Effector CD4-positive, alpha-beta T cell (primary cell): ENCODE data around the gene NMBR. TPM values are rescaled to one million over a fixed set of nuclear protein-coding genes. Genes with fewer than 3 reads are reported as not detected.
"Not testable (repeated sequence)": the region's sequence is repeated elsewhere in the genome, so short reads cannot be mapped to it uniquely, and the experiment has no call there.

Experiments
- DNase-seq: peaks from one replicate; pipeline ENCODE4 v3.0.0-alpha.2; 2020
- total RNA-seq: gene quantifications from one replicate; lab custom pipeline; 2026; lab: John Stamatoyannopoulos, UW

The NMBR gene
- total RNA-seq = not detected

DNA sequence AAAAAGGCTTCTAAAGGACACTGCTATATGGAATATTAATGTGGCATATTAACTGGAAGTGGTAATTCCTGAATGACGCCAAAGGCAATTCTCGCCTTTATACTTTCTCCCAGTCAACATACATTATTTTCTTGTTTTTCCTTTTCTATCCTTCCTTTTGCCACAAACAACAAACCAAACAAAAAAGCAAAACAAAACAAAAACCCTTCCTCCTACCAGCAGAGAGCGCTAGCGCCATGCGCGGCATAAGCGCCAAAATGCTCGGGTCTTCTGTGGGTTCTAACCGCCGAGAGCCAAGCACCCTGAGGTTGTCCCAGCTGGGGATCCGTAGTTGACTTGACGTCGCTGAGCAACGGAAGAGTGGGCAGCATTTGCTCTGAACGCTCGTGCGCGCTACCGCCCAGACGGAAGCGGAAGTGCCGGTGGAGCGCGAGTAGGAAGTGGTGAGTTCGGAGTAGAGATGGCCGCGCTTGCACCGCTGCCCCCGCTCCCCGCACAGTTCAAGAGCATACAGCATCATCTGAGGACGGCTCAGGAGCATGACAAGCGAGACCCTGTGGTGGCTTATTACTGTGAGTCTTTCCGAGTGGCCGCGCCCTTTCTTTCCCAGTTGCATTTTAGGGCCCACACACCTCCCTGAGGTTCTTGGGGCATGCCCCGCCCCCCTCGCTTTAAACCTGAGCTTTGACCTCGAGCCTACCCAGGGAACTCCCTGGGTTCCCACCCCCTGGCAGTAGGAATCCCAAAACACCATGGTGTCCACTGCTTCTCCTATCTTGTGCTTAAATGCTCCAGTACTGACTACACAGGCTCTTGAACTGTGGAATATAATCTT lies at the start of gene NMBR, which contains the start of gene VTA1:
TSS of gene NMBR (minus strand) at position 295 of the 835 bp plus-strand sequence. CDS start 58,464 bp downstream, outside the sequence.
TSS of gene VTA1 (plus strand) at position 436 of the 835 bp plus-strand sequence. CDS start at position 461, 25 bp downstream.
- peak; percentile 98 for DNase-seq

GRCh38 chr6:142195862-142196541 lies 49.1 kb upstream of the NMBR start:
- DNase-seq = no peak

- DNase-seq = no peak
Observed at GRCh38 chr6:142193621-142194020, 46.7 kb upstream of the NMBR start.

DNA sequence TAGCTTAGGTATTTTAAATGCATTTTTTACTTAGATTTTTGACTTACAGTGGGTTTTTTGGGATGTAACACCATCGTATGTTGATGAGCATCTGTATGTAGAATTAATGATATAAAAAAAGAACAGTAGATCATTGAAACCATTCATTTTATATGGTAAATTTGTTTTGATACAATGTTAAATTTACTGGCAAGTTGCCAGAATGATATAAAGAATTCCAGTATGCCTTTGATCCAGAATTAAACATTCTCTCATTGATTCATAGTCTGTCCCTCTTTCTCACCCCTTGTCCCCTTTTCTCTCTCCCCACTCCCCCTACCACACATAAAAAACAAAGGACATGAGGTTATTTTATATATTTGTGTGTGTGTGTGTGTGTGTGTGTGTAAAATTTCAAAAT lies 45.4 kb upstream of the NMBR start:
- DNase-seq = no peak

GRCh38 chr6:142189057-142189456 lies 42.1 kb upstream of the NMBR start:
- DNase-seq = no peak

GRCh38 chr6:142188341-142188740 lies 41.4 kb upstream of the NMBR start:
- not testable (repeated sequence) for DNase-seq

GRCh38 chr6:142187209-142187608 lies 40.3 kb upstream of the NMBR start:
- no peak for DNase-seq

- no peak for DNase-seq
Observed at GRCh38 chr6:142185641-142186040, 38.7 kb upstream of the NMBR start.

- DNase-seq = no peak
Observed at GRCh38 chr6:142184307-142184706, 37.4 kb upstream of the NMBR start.

DNA sequence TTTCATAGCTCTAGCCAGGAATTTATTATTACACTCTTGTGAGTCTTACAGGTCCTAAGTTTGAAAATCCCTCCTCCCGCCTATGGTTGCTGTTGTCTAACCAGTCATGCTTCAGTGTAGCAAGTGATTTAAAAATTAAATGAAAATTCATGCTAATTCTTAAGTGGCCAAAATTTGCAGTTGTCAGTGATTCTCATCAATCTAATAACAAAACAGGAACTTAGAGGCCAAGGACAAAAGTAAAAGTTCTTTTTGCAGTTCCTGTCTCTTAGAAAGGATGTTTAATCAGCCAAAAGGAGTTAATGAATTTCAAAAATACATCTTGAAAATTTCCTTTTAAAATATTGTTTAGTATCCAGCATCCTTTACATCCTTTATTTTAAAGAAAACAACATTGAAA lies 36.4 kb upstream of the NMBR start:
- no peak for DNase-seq

- DNase-seq = no peak
Observed at GRCh38 chr6:142182004-142182403, 35.1 kb upstream of the NMBR start.

GRCh38 chr6:142178129-142178528 lies 31.2 kb upstream of the NMBR start:
- DNase-seq = no peak

DNA sequence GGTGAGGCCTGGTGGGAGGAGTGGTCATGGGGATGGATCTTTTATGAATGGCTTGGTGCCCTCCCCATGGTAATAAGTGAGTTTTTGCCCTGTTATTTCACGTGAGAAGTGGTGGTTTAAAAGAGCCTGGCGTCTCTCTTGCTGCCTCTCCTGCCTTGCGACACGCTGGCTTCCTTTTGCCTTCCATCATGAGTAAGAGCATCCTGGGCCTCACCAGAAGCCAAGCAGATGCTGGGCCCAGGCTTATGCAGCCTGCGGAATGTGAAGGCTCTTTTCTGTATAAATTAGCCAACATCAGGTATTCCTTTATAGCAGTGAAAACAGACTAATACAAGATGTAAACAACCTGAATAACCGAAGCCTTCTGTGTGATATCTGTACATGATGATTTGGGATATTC lies 27.8 kb upstream of the NMBR start:
- no peak for DNase-seq

DNA sequence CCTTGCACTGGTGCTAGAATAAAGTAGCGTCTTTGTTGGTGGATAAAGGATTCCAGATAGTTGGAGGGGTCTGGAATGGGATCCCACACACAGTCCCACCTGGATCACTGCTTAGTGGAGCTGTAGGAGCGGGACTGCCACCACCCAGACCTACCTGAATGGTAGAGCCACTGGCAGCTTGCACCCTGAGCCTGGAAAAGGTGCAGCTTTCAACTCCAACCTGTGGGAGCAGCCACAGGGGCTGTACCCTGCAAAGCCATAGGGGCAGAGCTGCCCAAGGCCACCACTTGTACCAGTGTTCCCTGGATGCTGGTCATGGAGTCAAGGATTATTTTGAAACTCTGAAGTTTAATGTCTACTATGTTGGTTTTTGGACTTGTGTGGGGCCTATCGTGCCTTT lies 27.1 kb upstream of the NMBR start:
- no peak for DNase-seq

DNA sequence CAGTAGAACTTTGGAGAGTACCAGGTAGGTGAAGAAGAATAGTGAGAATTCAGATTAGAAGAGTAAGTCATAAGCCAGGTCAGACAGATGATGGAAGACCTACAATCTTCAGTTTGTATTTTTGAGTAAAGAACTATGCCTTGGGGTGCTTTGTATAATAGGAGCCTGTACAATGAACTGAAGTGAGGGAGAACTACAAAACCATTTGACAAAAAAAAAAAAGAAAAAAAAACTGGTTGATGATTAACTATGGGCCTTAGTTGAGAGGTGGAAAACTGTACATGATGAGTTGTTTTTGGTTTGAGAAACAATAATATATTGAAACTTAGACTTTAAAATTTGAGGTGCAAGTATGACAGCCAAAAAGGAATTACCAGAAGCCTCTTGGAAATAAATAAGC lies 25.8 kb upstream of the NMBR start:
- DNase-seq = no peak

DNA sequence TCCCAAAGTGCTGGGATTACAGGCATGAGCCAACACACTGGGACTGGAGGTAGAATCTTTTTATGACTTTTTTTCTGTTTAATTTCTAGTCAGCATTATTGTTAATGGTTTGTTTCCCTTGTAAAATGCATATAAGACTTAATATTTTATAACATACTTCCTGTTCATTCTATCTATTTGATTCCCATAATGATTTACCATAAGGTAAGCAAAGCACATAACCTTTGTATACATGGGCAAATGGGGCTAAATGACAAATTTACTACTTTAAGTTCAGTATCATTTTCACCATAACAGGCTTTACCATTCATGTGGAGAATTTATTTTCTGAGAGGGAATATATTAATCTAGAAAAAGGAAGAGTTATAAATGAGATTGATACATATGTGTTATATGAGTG lies 24.4 kb upstream of the NMBR start:
- no peak for DNase-seq

DNA sequence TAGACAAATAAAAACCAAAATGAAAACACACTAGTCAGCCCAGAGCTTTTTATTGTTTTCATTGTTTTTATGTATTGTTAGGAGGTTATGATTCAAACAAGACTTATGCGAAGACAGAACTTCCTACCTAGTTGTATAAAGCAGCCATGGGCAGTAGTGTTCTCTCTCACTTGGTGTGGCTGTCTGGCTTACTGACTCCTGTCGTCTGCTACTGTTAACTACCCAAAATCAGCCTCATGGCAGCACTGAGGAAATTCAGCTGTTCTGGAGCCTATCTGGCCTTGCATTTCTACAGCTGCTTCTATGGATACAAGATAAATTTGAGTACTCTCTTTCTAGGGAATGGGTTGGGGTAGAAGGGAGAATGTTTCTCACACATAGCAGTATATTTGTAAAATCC lies 20.6 kb upstream of the NMBR start:
- no peak for DNase-seq

GRCh38 chr6:142167071-142167470 lies 20.1 kb upstream of the NMBR start:
- no peak for DNase-seq

DNA sequence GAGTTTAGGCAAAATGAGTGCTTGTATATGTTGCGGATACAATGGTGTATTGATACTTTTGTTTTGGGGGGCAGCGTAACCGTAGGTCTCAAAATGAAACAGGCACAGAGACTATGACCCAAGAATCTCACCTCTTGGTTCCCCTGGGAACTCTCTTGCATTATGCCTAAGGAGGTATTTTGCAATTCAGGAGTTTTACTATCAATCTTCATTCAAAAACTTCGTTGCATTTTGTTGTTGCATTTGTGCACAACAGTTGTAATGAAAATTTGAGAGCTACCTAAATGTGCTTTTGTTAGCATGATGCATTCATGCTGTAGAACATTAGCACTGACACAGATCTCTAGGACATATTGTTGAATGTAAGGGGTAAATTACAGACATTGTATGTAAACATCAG lies 18.3 kb upstream of the NMBR start:
- DNase-seq = no peak

DNA sequence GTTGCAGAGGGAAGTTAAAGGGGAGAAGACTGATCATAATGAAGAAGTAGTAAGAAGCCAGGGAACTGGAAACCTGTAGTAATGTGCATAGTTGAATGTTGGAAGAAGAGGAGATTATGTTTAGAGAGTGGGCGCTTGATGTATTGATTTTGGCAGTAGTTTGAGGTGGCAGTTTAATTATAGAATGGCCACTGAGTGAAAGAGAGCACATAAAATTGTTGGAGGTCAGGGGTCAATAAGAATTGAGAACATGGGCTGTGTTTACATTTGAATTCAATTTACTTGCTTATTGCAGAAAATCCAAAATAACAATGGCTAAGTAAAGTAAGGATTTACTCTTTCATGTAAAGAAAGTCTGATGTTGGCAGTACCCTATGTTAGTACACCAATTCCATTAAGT lies 15.9 kb upstream of the NMBR start:
- no peak for DNase-seq

DNA sequence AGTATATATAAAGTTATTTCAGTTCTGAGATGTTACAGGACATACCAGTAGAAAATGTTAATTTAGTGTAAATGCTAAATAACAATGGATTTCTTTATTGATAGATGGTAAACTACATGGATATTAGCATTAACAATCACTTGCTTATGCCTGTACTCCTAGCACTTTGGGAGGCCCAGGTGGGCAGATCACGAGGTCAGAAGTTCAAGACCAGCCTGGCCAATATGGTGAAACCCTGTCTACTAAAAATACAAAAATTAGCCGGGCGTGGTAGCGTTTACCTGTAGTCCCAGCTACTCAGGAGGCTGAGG lies 9.8 kb upstream of the NMBR start:
- not testable (repeated sequence) for DNase-seq

- DNase-seq = no peak
Observed at GRCh38 chr6:142155895-142156757, 9.2 kb upstream of the NMBR start.

- no peak for DNase-seq
Observed at GRCh38 chr6:142155091-142155490, 8.2 kb upstream of the NMBR start.
